GM18909 (cell line): Measurements from ENCODE around the gene CCP110.

Source experiments
- ATAC-seq: cut with Tn5 transposase; IDR thresholded peaks from one replicate; pipeline ENCODE4 v1.9.1; 2021; ENCODE audit warnings: mild to moderate bottlenecking; ENCODE audit not compliant: unreplicated experiment, poor library complexity

CCP110 gene

DNA sequence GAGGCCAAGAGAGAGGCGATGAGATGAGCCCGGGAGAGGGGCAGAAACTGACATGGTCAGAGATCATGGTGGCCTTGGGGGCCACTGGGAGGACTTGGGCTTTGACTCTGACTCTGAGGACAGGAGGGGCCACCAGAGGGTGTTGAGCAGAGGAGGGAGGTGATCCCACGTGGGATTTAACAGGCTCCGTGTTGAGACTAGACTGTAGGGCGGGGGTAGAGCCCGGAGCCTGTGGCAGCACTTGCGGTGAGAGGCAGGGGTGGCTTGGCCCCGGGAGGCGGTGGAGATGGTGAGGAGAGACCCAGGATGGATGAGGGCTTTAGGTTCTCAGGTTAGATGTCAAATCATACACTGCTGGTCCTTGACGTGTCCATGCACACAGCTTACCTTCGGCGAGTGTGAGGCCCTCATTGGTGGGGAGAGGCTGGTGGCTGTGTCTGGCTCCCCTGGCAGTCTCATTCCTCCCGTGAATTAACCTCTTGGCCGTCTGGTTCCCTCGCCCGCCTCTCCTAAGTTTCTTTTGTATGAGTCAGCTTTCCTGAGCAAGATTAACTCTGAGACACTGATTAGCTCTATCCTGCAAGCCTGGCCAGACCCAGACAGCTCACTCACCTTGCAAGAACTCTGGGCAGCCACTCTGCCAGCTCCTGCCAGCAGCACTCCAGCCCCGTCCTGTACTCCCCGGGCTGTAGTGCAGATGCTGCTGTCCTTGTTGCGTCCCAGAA is 71.5 kb downstream of the CCP110 start:
- ATAC-seq: no peak

DNA sequence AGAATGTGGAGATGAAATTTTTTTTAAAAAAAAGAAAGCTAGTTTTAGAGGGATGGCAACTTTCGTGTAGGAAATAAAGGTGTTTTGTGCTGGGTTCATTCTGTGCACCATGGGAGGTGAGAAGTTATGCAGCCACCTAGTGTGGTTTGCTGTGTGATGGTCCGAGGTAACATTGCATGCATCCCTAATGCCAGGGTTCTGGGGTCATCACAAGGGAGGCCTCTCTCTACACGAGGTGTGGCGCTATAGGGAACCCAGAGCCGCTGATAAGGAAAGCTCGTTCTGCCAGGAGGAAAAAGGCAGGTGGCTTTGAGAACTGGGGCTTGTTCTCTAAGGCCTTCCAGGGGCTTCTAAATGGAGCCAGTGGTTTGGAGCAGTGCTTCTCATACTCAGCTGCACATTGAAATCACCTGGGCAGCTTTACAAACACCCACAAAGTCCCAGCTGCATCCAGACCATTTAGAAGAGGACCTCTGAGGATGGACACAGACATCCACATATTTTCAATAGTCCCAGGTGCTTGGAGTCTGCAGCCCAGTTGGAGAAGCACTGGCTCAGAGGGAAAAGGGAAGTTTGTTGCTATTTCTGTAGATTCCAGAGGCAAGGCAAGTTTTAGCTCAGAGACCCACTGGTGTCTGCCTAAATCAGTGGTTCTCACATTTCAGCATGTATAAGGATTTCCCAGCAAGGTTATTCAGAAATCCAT is 75.2 kb downstream of the CCP110 start:
- no peak for ATAC-seq

DNA sequence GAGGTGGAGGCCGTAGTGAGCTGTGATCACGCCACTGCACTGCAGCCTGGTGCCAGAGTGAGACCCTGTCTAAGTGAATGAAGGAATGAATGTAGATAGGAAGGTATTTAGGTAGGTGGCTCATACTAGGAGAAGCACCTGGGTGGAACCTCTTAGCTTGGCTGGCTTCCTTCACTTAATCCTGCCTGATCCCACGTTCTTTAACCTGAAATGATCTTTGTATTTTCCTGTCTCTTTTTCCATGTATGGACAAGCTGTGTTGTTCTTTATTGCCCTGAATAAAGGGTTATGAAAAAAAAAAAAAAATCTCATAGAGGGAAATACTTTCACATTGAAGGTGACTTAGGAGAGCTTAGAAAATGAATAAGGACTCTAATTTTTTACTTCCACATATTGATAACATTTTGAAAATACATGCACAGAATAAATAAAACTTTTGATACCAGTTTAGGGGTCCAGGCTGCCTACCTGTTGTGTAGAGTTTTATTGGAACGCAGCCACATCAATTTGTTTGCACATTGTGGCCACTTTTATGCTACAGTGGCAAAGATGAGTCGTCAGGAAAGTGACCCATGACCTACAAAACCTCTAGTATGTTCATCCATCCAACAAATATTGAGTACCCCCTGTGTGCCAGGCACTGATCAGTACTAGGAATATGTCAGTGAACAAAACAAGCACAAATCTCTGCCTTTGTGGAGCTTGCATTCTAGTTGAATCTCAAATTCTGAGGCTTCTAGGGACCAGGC is 76.4 kb downstream of the CCP110 start:
- no peak for ATAC-seq

DNA sequence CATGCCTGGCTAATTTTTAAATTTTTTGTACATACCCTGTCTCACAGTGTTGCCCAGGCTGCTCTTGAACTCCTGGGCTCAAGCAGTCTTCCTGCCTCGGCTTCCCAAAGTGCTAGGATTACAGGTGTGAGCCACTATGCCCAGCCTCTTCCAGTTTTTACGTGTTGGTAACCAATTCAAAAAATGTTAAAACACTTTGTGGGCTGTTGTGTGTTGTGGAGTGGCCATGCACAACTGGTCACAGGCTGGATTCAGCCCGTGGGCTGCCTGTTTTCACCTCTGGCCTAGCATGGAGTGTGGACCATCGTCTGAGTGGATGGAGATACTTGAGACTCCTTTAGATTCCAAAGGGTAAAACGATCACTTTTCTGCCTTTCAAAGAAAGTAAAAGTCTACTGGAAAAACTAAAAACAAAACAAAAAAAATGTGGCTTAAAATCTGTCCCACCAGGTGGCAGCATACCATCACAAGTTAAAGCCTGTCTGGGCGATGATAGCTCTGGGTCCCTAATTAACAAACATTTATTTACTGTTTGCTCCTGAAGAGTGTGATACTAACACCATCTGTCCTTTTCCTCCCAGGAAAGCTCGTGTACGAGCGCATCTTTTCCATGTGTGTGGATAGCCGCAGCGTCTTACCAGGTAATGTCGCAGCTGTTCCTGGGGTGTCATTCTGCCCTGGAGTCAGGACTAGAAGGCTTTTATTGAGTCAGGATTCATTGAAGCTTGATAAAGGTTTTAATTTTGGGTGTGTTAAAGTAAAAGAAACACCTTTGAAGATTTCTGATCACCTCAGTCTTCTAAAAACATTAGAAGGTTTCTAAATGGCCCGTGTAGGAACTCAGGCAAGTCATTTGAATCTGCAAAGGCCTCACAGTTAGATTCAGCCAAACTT is 77.6 kb downstream of the CCP110 start:
- no peak for ATAC-seq
